Measurements from ENCODE around the gene SKAP1. TPM values are rescaled to one million over a fixed set of nuclear protein-coding genes. Genes with fewer than 3 reads are reported as not detected.

SKAP1 gene
- total RNA-seq, 1 donor from 2014 or later, result 0.41 TPM

DNA sequence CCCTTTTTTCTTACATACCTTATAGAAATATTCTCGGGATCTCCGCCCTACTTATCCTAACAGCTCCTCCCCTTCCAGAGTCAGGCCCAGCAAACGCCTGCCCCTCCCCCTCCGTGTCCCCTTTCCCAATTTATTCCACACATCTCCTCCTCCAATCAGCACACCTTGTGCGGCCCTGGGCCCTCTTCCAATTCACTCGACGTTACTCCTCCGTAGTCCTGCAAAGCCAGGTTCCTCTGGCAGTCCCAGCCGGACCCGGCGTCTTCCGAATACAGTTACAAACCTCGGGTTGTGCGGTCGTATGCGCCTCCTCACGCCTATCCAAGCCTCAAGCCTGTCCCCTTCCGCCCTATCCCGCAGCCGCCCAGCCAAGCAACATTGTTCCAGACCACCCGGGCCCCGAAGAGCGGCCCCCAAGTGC is 329.4 kb downstream of the SKAP1 start:
- FAIRE-seq, result no peak

DNA sequence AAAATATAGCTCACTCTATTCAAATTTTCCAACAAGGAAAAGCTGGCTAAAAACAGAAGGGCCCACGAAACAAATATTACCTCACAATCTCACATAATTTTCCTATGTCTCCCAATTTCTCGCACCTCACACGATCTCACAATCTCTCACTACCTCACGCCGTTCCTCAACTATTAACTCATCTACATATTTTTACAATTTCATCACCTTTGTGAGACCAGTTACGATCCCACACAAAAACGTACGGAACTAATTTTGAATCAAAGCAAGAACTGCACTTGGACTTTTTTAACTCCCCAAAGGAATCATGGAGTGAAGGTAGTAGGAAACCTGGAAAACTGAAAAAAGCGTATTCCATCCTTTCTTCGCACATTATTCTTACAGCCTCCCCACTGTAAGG is 329.9 kb downstream of the SKAP1 start:
- FAIRE-seq, result no peak

More for the DNA sequence above, 329.4 kb downstream of the SKAP1 start:
- DNase-seq (ENCODE audit: low spot score in 2 of 2), result no peak

GRCh38 chr17:48095611-48096010 is 334.4 kb downstream of the SKAP1 start:
- DNase-seq (ENCODE audit: low spot score in 2 of 2) (no peak), FAIRE-seq (no peak)

More for the DNA sequence above, 329.9 kb downstream of the SKAP1 start:
- DNase-seq (ENCODE audit: low spot score in 2 of 2), result no peak

- no peak for FAIRE-seq
- no peak for DNase-seq (ENCODE audit: low spot score in 2 of 2)
Measured at GRCh38 chr17:48093341-48094045, 336.5 kb downstream of the SKAP1 start.

DNA sequence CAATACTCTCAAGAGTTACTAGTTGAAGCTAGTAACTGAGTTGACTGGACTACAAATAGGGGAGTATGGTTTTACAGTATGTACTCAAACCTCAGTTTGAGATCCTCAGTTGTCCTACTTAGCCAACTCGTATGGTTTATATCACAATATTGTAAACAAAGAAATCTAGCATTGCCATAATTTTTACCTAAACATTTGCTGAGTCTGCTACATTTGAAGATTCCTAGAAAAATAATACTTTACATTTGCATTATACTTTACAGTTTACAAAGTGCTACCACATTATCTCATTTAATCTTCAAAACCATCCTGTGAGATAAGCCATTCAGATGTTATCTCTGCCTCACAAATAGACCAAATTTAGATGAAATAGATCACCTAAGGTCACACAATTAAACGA is 345.1 kb downstream of the SKAP1 start:
- FAIRE-seq, result no peak
- no peak for DNase-seq (ENCODE audit: low spot score in 2 of 2)

Small RNA genes within 50 kb of the gene (small RNA-seq; reads per million reads assigned to genes)
- not detected for gene MIR1203
- not detected for gene RF00012
- gene RF00019, result not detected
- gene RNU6-1152P, result not detected
- gene RNU6-1201P, result not detected

Other genes starting within 250 kb of the SKAP1 start
- not detected for gene HOXB1, start 100.8 kb upstream of the SKAP1 start, total RNA-seq
- gene HOXB2, start 114.9 kb upstream of the SKAP1 start, total RNA-seq, result not detected
- not detected for gene HOXB4, start 148.1 kb upstream of the SKAP1 start, total RNA-seq
- not detected for gene HOXB3, start 160.0 kb upstream of the SKAP1 start, total RNA-seq
- not detected for gene HOXB5, start 163.6 kb upstream of the SKAP1 start, total RNA-seq
- not detected for gene HOXB6, start 174.8 kb upstream of the SKAP1 start, total RNA-seq
- gene HOXB7, start 180.8 kb upstream of the SKAP1 start, total RNA-seq, result not detected
- gene HOXB8, start 185.1 kb upstream of the SKAP1 start, total RNA-seq, result not detected
- gene HOXB9, start 196.1 kb upstream of the SKAP1 start, total RNA-seq, result not detected

Data from frontal cortex (tissue), 4 donors.